Hematopoietic multipotent progenitor cell treated with erythropoietin and hydrocortisone succinate and interleukin-3 and kit ligand, for 8 days (in vitro differentiated cells): ENCODE measurements around the gene PPM1A.
A peak's percentile ranks its signal among the peaks of the same experiment; 100 is the strongest.
"Not testable (repeated sequence)": the region's sequence is repeated elsewhere in the genome, so short reads cannot be mapped to it uniquely, and the experiment has no call there.

ENCODE experiments used
- DNase-seq: peaks from one replicate; pipeline ENCODE4 v3.0.0-alpha.2; 2015

PPM1A gene

DNA sequence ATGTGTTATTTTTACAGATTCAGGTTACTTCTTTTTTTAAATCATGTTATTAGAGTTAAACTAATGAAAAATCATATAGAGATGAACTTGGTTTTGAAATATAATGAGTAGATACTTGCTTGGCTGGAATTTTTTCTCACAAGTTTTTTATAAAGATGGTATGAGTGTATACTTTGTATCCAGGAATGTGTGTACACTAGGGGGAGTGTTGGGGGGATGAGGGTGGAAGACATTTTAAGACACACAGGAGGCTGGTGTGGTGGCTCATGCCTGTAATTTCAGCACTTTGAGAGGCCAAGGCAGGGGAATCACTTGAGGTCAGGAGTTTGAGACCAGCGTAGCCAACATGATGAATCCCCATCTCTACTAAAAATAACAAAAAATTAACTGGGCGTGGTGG lies 23.2 kb downstream of the PPM1A start:
- no peak for DNase-seq

DNA sequence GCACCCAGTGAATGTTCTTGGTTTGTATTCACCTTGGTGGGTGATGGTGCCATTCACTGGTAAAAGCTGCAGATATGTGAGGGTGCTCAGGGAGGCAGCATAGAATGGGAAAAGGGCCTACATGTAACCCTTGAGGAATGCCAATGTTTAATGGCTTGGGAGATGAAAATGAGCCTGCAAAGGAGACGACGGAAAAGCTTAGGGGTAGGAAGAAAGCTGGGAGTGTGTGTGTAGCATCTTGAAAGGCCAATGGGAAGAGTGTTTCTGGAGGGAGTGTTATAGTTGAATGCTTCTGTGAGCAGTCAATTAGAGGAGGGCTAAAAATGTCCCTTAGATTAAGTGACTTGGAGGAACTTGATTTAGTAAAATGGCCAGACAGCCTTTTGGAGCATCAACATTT lies 24.9 kb downstream of the PPM1A start:
- DNase-seq = no peak

DNA sequence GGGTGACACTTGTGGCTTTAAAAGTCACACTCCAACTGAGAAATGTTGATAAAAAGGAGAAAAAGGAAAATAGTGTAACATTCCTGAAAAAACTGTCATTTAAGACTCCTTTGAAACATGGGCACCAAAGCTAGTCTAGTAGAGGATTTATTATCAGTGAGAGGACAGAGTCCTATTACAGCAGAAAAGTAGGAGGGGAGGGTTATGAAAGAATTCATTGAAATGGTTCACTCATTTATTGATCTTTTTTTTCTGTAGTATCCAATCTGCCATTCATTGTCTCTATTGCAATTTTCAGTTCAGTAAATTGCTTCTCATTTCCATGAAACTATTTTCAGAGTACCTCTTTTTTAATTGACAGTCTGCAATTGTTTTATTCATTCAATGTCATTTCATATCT lies 25.4 kb downstream of the PPM1A start:
- DNase-seq = no peak

DNA sequence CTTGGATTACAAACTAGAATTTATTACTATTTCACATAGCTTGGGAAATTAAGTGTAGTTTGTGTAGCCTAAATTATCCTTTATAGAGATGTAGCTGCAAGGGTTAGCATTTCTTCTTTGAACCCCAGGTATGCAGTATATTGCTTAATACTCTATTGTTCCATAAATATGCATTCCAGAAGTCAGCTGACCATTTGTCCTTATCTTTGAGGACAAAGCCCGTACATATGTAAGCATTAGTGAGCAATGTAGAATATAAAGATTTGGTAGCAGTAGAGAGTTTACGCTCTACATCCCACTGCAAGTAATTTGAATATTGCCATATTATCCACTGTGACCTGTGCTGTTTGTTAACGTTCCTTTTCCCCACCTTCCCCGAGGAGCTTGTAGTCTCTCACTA lies 26.9 kb downstream of the PPM1A start:
- DNase-seq = no peak

DNA sequence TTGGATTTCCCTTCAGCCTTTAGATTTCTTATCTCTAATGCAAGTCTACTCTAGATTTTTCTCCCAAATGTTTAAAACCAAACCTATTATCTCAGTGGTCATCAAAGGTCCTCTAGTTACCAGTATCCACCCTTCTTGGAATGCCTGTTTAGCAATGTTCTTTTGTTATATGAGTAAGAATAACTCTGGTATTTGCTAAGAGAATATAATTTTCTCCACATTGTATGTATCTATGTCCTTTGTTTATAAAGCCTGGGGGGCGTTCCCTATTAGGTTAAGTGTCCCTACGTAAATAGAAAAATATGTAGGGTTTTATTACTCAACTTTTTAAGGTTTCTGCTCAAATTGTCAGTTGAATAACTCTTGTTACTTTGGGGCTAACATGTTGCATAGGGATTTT lies 27.3 kb downstream of the PPM1A start:
- DNase-seq = no peak

DNA sequence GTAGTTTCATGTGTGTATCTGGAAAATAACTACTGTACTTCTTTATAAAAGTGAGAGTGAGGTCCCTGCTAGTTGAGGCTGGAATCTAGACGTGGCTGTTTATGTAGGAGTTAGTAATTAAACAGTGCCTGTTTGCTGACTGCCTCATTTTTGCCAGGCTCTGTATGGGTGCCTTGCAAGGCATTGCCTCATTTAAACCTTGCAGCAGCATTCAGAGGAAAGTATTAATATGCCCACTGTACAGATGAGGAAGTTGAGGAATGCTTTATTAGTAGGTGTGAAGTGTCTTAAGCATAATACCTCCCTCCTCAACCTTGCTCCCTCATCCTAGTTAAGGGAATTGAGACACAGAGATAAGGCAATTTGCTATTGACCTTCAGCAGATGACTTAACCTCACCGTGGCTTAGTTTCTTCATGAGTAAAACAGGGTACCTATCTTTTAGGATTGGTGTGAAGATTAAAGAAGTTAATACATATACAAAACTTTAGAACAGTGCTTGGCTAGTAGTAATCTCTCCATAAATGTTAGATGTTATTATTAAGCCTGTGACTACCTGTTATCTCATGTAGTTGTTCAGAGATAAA lies 28.7 kb downstream of the PPM1A start:
- DNase-seq = no peak

DNA sequence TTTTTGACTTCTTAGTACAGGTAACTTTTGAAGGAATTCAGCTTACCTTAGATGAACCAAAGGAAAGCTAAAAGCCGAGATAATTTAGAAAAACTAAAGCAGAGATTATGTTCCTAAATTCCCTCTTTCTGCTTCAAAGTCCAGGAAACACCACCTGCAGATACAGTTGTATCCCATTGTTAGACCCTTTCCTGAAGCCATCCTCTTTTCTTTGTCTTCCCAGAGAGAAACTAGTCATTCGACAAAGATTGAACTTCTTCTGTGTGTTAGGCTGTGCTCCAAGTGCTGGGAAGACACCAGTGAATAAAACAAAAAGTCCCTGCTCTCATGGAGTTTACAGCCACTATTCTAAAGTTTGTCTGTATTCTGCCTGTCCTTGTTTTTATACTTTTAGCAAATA lies 29.3 kb downstream of the PPM1A start:
- DNase-seq = no peak

DNA sequence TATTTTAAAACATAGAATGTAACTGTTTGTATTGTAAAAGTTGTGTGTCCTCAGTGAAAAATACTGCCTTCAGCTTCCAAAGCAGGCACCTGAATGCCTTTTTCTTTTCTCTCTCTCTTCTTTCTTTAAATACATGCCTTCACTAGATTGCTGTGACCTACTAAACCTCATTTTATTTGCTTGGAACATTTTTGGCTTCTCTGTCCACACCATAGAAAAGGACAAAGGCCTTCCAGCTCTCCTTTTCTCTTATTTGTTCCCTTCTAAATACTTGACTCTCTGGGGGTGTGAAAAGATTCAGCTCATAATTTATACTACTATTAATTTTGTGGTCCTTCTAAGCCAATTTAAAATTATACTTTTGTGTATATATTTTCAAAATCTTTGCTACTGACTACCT lies 38.4 kb downstream of the PPM1A start:
- DNase-seq = no peak

DNA sequence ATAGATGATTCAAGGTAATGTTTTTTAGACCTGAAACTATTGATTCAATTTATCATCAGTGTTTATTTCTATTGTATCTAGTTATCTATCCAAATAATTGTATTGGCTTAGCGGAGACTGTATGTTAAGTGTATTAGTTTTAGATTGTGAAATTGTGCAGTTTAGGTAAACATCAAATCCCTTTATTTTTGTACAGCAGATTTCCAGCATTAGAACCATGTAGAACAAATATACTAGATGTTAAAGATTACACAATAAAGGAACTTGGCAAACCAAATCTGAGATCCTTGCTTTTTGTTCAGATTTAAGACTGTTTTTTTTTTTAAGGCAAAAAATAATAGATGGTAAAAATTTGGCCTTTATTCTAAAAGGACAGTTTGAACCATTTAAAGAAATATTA lies 39.3 kb downstream of the PPM1A start:
- no peak for DNase-seq

DNA sequence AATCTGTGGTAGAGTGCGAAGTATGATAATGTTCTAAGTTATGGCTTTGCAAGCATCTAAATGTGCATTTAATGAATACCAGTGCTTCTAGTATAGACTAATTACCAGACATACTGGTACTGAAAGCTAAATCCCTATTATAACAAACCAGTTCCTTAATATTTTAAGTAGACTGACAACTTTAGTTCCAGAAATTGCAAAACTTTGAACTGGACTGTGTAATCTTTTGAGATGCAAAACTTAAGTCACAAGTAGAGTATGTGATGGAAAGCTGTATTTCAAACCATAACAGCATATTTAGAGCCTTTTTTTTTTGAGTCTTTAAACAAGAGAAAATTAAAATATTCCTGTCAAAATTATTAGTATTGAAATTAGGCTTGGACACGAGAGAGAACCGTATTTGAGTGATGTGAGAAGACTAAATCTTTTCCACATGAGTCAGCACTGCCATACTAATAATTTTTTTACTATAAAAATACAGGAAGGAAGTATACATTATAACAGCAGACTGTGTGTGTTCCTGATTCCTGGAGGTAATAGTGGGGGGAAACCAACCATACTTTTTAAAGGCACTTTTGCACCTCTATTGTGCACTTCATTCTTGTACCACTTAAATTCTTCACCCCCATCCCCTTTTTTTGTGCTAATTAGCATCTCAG lies 45.5 kb downstream of the PPM1A start:
- no peak for DNase-seq

DNA sequence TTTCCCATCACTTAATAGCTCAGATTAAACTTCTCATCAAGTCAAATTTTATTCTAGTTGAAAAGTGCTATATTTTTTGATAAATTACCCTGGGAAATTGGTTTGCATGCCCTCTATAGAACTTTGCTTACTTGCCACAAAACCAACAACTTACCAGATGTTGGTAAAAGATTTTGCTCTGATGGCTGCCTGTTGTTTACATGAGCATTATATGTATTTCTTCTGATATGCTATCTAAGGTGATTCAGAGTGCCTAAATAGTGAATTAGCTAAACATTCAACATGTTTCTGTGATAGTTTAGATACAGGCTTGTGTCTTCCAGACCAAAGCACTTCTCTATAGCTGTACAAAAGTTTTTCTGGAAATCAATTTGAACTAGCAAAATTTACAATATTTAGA lies 51.0 kb downstream of the PPM1A start:
- peak; percentile 59 for DNase-seq

DNA sequence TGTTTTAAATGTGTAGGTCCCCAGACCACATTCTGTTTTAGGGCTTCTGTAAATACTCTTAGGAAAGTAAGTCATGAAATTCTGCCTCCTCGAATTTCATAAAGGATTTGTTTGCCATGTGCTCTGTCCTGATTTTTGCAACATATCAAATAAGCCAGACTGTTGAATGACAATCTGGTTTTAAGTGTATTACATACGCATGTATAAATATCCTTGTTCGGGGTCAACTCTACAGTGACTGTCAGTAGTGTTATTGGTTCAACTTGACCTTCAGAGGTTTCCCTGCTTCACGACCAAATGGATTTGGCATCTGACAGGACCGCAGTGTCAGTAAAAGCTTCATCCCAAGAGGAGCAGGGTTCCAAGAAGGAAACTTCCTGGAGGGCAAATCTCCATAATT lies 52.7 kb downstream of the PPM1A start:
- DNase-seq = no peak

DNA sequence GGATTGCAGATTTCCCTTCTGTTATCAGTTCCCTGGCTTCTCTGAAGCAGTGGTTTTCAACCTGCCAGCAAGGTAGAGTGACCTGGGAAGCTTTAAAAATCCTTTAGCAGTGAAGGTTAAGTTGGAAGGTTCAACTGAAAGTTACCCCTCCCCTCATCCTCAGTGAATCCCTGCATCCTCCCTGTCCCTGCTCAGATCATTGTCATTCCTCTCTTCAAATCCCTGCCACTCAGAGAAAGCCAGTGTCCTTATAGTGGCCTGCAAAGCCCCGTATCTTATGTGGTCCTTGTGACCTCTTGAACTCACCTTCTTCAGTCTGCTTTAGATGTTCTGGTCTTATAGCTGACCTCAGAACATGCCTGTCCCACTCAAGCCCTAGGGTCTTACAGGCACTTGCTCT lies 53.6 kb downstream of the PPM1A start:
- no peak for DNase-seq

DNA sequence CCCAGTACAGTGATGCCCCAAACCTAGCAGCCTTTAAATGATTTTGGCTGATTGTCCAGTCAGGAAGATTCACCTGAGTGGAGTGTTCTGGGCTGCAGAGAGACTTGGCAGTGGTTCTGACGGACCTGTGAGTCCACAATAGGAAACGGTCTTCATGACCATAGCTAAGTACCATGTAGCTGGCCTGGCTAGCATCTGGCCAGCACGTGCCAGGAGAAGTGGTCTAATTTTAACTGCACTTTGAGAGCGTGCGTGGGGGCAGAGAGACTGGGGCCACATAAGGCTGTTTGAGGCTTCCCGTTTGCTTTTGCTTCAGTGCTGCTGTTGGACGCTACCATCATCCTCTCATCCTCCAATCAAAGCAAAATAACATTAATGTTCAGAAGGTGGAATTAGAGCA lies 54.7 kb downstream of the PPM1A start:
- DNase-seq = no peak

DNA sequence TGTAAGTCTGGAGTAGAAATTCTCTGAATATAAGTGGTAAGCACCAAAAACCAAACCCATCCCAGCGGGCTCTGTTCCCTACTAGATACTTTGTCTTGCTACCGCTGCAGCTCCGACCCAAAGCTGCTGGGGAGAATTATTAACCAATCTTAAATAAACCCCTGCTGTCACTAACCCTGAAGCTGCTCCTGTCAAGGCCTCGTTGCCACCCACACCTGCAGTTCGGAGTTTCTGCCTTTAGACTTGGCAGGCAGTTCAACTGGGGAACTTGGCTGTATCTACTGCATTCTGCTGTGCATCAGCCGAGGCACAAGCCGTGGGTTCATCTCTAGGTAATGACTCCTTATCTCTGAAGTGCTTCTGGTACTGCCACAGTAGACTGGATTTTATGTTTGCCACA lies 55.5 kb downstream of the PPM1A start:
- DNase-seq = peak; percentile 27

DNA sequence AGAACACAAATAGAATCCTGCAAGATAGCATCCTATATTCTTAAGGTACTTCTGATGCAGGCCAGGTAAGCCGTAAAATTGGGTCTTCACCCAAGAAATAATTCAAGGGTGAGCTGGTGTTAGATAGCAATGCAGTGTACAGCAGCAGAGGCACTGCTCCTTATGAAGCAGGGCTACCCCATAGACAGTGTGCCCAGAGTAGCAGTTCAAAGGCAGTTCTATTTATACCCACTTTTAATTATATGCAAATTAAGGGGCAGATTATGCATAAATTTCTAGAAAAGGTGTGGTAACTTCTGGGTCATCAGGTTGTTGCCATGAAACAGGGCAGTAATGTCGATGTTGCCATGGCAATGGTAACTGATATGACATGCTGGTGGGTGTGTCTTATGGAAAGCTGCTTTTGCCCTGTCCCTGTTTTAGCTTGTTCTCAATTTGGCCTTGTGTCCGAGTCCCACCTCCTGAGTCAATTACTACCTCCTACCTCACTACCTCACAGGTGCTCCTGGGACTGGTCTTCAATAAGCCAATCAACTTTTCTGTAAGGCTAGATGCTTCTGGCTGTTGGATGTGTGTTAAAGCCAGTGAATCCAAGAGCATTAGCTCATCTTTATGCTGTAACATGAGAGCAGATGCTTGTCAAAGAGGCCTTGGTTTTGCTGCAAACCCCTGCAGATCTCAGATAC lies 61.0 kb downstream of the PPM1A start:
- peak; percentile 27 for DNase-seq

DNA sequence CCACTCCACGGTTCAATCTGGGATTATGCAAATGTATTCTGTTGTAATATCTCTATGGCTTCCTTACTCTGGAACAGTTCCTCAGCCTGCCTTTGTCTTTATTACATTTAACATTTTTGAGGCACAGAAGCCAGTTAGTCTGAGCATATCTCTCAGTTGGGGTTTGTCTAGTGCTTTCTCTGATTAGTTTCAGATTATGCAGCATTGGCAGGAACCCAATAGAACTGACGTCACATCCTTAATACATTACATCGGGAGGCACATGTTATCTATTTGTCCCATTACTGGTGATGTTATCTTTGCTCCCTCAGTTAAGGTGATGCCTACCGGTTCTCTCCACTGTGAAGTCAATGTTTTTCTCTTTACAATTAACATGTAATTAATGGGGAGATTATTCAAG lies 62.4 kb downstream of the PPM1A start:
- peak; percentile 86 for DNase-seq

DNA sequence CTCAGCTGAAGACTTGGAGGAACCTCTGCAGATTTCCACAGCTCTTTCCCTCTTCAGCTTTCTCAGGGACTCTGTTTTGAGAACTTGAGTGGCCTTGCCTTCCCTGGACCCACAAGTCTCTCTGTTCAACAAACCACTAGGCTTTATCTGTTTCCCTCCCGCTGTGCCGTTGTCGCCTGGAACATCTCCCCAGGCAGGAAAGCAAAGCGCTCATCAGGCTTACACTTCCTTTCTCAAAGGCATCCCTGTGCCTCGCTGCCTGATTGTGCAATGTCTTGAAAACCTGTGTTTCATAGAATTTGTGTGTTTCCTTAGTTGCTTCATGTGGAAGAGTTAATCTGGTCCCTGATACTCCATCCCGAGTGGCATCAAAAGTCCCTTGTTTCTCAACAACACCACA lies 64.1 kb downstream of the PPM1A start:
- peak; percentile 42 for DNase-seq

DNA sequence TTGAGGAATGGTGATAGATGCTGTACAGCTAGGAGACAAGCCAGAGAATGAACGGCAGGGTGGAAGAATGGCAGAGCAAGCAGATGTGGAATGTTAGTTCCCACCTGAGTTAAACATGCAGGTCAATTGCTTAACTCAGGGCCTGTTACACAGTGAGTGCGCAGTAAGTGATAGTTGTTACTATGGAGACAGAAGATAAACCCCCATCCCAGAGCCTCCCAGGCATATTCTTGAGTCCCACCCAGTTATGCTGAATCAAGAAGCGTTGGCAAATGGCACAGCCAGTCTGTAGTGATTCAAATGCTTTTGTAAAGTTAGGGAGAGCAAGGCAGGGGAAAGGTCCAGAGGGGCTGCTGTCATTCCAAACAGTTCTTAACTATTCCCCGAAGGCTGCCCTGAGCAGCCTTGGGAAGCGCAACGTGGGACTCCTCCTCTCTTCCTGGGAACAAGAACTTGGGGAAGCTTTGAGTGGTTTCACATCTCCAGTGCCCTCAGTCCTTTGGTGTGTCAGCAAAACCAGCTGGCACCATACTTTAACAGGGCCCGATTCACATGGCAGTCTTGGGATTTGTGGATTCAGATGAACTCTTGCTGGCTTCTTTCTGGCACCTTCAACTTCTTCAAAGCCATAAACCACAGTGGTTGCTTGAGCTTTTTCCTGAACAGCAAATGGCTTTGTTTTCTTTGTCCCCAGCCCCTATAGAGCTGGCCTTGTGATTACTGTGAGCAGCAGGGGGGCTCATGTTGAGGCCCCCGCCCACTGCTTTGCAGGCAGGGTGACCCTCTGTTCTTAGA lies 66.4 kb downstream of the PPM1A start:
- DNase-seq = no peak

DNA sequence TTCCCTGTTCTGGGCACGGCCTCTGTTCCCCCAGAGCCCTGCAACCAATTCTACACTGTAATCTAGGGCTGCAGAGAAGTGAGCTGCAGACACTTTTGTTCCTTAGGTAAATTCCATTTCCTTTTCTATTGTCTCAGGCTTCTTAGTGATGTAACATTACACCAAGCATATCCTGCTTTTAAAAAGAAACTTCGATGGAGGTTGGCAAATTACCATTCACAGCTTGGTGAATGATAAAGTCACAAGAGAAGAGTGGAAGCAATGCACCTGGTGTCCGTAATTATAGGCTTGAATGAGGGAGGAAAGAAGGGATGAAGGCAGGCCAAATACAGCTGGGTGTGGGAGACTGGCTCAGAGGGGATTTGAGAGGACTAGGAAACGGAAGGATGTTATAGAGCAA lies 68.6 kb downstream of the PPM1A start:
- no peak for DNase-seq

DNA sequence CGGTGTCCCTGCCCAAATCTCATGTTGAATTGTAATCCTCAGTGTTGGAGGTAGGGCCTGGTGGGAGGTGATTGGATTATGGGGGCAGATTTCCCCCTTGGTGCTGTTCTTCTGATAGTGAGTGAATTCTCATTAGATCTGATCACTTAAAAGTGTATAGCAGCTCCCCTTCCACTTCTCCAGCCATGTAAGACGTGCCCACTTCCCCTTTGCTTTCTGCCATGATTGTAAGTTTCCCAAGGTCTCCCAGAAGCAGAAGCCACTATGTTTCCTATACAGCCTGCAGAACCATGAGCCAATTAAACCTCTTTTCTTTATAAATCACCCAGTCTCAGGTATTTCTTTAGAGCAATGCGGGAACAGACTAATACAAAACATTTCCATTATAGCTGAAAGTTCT lies 71.8 kb downstream of the PPM1A start:
- not testable (repeated sequence) for DNase-seq

DNA sequence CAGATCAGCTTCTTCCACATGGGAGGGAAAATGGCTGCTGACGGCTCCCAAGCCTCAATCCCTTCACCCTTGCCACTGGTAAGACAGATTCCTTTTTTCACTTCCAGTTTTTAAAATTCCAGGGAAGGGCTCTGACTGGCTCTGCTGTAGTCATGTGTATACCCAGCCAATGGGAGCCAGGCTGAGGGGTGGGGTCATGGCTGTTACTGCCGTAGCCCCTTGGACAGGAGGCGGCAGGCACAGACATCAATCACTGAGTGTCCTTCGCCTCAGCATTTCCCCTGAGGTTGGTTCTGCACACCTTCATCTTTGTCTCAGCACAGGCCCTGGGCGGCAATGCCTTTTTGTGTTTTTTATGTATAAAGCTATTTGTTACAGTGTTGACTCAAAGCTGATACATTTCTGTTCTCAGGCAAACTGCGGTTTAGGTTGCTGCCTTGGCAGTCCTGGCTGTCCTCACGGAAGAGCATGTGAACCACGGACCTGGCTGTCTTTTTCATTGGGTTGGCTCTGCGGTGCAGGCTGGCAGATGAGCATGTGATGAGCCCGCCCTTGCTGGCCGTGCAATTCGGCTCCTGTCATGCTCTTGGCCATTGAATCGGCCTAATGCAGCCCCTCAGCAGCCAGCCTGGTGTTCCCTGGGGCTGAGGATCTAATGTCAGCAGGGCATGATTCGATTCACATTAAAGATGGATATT lies 74.3 kb downstream of the PPM1A start:
- no peak for DNase-seq

DNA sequence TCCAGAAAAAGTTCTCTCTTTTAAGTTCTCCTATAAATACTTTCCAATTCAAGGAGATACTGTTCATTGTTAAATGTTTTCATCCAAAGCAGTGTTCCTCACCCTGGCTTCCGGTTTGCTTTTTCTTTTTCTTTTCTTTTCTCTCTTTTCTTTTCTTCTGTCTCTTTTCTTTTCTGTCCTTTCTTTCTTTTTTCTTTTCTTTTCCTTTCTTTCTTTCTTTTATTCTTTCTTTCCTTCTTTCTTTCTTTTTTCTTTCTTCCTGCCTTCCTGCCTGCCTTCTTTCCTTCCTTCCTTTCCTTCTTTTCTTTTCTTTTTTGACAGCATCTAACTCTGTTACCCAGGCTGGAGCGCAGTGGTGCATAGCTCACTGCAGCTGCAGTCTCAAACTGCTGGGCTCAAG lies 75.8 kb downstream of the PPM1A start:
- DNase-seq = no peak
